ENCODE measurements around the gene ANK3.

DNA sequence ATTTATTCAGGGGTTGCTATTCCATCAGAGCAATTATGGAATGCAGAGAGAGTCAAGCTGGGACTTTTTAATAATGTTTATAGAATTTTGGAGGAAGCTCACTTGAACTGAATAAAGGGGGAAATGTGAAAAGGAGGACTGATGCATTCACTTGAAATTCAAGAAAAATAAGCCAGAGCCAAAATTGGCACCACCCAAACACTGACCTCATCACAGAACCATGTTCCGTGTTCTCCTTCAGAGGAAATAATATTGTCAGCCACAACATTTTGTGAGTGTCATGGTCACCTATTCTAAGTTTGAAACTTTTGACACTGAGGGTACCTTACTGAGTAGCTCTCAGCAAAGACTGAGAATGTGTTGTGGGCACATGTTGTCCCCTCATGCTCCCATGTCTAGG, 207.0 kb downstream of the ANK3 start:
- TF ChIP-seq, protein P1, sequence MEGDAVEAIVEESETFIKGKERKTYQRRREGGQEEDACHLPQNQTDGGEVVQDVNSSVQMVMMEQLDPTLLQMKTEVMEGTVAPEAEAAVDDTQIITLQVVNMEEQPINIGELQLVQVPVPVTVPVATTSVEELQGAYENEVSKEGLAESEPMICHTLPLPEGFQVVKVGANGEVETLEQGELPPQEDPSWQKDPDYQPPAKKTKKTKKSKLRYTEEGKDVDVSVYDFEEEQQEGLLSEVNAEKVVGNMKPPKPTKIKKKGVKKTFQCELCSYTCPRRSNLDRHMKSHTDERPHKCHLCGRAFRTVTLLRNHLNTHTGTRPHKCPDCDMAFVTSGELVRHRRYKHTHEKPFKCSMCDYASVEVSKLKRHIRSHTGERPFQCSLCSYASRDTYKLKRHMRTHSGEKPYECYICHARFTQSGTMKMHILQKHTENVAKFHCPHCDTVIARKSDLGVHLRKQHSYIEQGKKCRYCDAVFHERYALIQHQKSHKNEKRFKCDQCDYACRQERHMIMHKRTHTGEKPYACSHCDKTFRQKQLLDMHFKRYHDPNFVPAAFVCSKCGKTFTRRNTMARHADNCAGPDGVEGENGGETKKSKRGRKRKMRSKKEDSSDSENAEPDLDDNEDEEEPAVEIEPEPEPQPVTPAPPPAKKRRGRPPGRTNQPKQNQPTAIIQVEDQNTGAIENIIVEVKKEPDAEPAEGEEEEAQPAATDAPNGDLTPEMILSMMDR (IDR thresholded peaks at IDR 0.05) = no peak
- TF ChIP-seq POLR2AphosphoS5 (IDR thresholded peaks at IDR 0.05) = no peak
- no peak for TF ChIP-seq POLR2A (IDR thresholded peaks at IDR 0.05)
